HG02943 (cell line): ENCODE results near the gene RFX8.
"Not testable (repeated sequence)": the region's sequence is repeated elsewhere in the genome, so short reads cannot be mapped to it uniquely, and the experiment has no call there.

Experiments used
- ATAC-seq: cut with Tn5 transposase; IDR thresholded peaks from one replicate; pipeline ENCODE4 v1.9.1; 2021; ENCODE audit warnings: mild to moderate bottlenecking, low read depth, moderate library complexity; ENCODE audit not compliant: unreplicated experiment

Gene RFX8

GRCh38 chr2:101356521-101356920, 118.4 kb downstream of the RFX8 start:
- ATAC-seq = no peak

GRCh38 chr2:101356055-101356454, 118.9 kb downstream of the RFX8 start:
- ATAC-seq = no peak

GRCh38 chr2:101355401-101356054, 119.4 kb downstream of the RFX8 start:
- ATAC-seq = no peak

DNA sequence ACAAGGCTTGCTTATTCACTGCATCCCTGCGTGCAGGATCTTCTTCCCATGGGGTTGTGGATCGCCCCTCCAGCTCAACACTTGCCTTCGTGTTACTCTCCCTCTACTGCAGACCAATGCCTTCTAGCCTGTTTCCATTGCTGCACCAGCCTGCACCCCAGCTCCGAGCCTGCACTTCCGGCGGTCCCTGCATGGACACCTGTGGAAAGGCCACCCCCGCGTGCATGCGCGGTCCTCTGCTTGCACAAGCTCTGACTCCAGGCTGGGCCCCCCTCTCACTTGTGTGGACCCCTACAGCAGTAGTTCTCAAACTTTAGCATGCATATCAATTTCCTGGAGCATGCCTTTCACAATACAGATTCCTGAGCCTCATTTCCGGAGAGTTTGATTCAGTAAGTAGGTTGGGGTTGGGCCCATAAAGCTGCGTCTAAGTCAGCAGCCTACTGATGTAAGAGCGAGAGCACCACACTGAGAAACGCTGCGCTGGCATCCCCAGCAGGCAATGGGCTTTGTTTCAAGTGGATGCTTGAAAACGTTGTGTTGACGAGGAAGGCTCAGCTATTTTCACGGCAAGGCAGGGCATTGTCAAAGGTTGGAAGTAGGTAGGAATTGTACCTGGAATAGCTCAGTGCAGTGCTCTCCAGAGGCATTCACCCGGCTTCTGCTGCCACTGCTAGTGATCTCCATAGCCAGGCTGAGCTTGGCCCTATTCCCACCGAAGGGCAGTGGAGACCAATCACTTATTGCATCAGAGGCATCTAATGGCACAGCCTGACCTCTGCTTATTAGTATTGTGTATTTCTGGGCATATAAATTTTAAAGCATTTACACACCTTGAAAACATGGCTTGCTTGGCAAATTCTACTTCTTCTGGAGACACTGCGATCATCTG, 120.2 kb downstream of the RFX8 start:
- ATAC-seq = no peak

- not testable (repeated sequence) for ATAC-seq
Measured at GRCh38 chr2:101352631-101353030, 122.3 kb downstream of the RFX8 start.

GRCh38 chr2:101351207-101351606, 123.7 kb downstream of the RFX8 start:
- no peak for ATAC-seq

DNA sequence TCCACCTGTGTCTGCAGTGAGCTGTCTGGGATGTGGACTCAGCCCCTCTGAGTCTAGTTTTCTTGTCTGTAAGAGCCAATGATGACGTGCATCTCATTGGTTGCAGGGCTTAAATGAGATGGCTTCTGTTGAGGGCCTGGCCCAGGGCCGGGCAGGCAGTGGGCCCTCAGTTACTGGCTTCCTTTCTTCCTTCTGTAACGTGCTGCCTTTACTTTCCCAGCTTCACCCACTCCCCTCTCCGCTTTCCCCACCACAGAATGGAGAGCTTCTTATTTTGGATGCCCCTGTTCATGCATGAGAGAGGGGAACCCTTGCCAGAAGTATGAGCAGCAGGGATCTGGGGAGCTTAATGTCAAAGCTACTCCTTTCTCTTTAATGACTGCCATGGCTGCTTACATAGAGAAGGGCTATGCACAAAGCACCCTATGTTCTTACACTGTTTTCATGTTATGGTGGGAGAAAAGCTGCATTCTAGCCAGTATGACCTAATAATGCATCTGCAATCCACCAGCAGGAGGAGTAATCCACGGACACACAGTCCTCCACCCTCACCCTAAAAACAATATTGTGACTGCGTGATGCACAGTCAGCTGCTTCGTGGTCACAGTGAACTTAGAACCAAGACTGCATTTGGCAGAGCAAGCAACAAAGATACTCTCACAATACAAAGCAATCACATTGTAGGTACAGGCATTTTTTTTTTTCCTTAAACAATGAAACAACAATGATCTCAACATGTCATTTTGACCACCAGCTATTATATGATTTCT, 124.8 kb downstream of the RFX8 start:
- ATAC-seq = no peak

- no peak for ATAC-seq
Measured at GRCh38 chr2:101348883-101349282, 126.0 kb downstream of the RFX8 start.
